ENCODE data around the gene CYREN.

- TF ChIP-seq CTCF (conservative IDR thresholded peaks at IDR 0.05) (no peak), EZH2 (IDR thresholded peaks at IDR 0.05; ENCODE audit: low read depth) (no peak)
Measured at GRCh38 chr7:135209225-135209834, 38.8 kb upstream of the CYREN start.
